GM18517 (cell line): ENCODE measurements around the gene PDE2A.
"Not testable (repeated sequence)": the region's sequence is repeated elsewhere in the genome, so short reads cannot be mapped to it uniquely, and the experiment has no call there.

Experiments
- ATAC-seq: cut with Tn5 transposase; IDR thresholded peaks from one replicate; pipeline ENCODE4 v1.9.1; 2021; ENCODE audit warnings: mild to moderate bottlenecking, moderate library complexity; ENCODE audit not compliant: unreplicated experiment

PDE2A gene

GRCh38 chr11:72555014-72555522 is 119.2 kb downstream of the PDE2A start:
- not testable (repeated sequence) for ATAC-seq

GRCh38 chr11:72553706-72554105 is 120.5 kb downstream of the PDE2A start:
- ATAC-seq: no peak

- no peak for ATAC-seq
These were observed 121.8 kb downstream of the PDE2A start for GRCh38 chr11:72552399-72552910.

GRCh38 chr11:72551571-72551970 is 122.7 kb downstream of the PDE2A start:
- no peak for ATAC-seq

- no peak for ATAC-seq
These were observed 125.8 kb downstream of the PDE2A start for GRCh38 chr11:72548463-72548862.

- no peak for ATAC-seq
These were observed 127.4 kb downstream of the PDE2A start for GRCh38 chr11:72546866-72547265.

GRCh38 chr11:72544589-72544988 is 129.6 kb downstream of the PDE2A start:
- no peak for ATAC-seq

- no peak for ATAC-seq
These were observed 130.2 kb downstream of the PDE2A start for GRCh38 chr11:72543849-72544542.

- no peak for ATAC-seq
These were observed 132.8 kb downstream of the PDE2A start for GRCh38 chr11:72541257-72541974.

GRCh38 chr11:72537051-72537450 is 137.2 kb downstream of the PDE2A start:
- ATAC-seq: no peak

- ATAC-seq: no peak
These were observed 139.1 kb downstream of the PDE2A start for GRCh38 chr11:72535194-72535547.

GRCh38 chr11:72534371-72535193 is 139.6 kb downstream of the PDE2A start:
- ATAC-seq: no peak

- ATAC-seq: no peak
These were observed 145.2 kb downstream of the PDE2A start for GRCh38 chr11:72529068-72529467.

- no peak for ATAC-seq
These were observed 146.1 kb downstream of the PDE2A start for GRCh38 chr11:72528121-72528520.
